Upper lobe of right lung (tissue), 1 donor: Measurements from ENCODE around the gene WEE2. TPM values are rescaled to one million over a fixed set of nuclear protein-coding genes. Genes with fewer than 3 reads are reported as not detected.

Experiments used
- ATAC-seq: fragments of 200-7000 bp; cut with Tn5 transposase; one replicate; pipeline ENCODE4 v1.9.1; 2020; ENCODE audit warnings: mild to moderate bottlenecking, moderate library complexity
- DNase-seq: peaks from one replicate; pipeline ENCODE4 v3.0.0-alpha.2; 2020
- H3K27ac ChIP-seq: fragments of 200-600 bp; one replicate; pipeline ENCODE4 v1.8.0; 2022
- H3K27me3 ChIP-seq: fragments of 200-600 bp; one replicate; pipeline ENCODE4 v1.8.0; 2022; ENCODE audit warnings: mild to moderate bottlenecking
- H3K36me3 ChIP-seq: fragments of 200-600 bp; one replicate; pipeline ENCODE4 v1.8.0; 2022
- H3K4me1 ChIP-seq: fragments of 200-600 bp; one replicate; pipeline ENCODE4 v1.8.0; 2022
- H3K4me3 ChIP-seq: fragments of 200-600 bp; one replicate; pipeline ENCODE4 v1.8.0; 2022; ENCODE audit warnings: mild to moderate bottlenecking
- H3K9me3 ChIP-seq: fragments of 200-600 bp; one replicate; pipeline ENCODE4 v1.8.0; 2022
- CTCF ChIP-seq: fragments of 200-600 bp; IDR thresholded peaks from one replicate; pipeline ENCODE4 v1.8.0; 2022; ENCODE audit warnings: antibody characterized with exemption
- intact Hi-C: fragments of 100-400 bp; cut with DNase I; formaldehyde crosslinking; loops from one replicate; pipeline ENCODE4 v1.11.0; 2022
- total RNA-seq: library from RNA; stranded (reverse); fragmentation: NEBNext Ultra II Directional; extraction: Animal tissue kit (Norgen Biotek cat#: 25700); gene quantifications from one replicate; pipeline ENCODE4 v1.2.1, GENCODE V29; 2021
- donor health status: DM: no; HTN: yes; CAD: no; lungs with severe emphysema.

Gene WEE2
- total RNA-seq, 1 donor from 2014 or later: not detected

- Histone ChIP-seq H3K4me1 (peaks cover 40% of the 10 kb centered on the region), H3K27ac (no peak overlapping the region)
- TF ChIP-seq CTCF: no peak
Observed at GRCh38 chr7:141698247-141699015, 9.7 kb upstream of the WEE2 start.

GRCh38 chr7:141699860-141700259 is 8.3 kb upstream of the WEE2 start:
- no peak for ATAC-seq
- Histone ChIP-seq H3K4me1 (peaks cover 40% of the 10 kb centered on the region), H3K4me3 (no peak overlapping the region), H3K36me3 (no peaks in the 10 kb centered on the region), H3K9me3 (no peaks in the 10 kb centered on the region), H3K27me3 (no peaks in the 10 kb centered on the region), H3K27ac (no peak overlapping the region)
- intact Hi-C loops: no loop called here
- TF ChIP-seq CTCF: no peak
- DNase-seq: no peak

More at GRCh38 chr7:141698247-141699015, 9.7 kb upstream of the WEE2 start:
- no peaks in the 10 kb centered on the region for H3K36me3 ChIP-seq
- DNase-seq (no peak), ATAC-seq (no peak)
- H3K4me3 ChIP-seq: no peak overlapping the region
- no peaks in the 10 kb centered on the region for H3K27me3 ChIP-seq
- H3K9me3 ChIP-seq: no peaks in the 10 kb centered on the region
- intact Hi-C loops: no loop called here

GRCh38 chr7:141700296-141700847 is 7.8 kb upstream of the WEE2 start:
- ATAC-seq: no peak
- Histone ChIP-seq H3K4me1 (peaks cover 40% of the 10 kb centered on the region), H3K27ac (peak overlapping the region; percentile 84)

GRCh38 chr7:141700848-141701371 is 7.2 kb upstream of the WEE2 start:
- H3K4me3 ChIP-seq: peak overlapping the region; percentile 73
- TF ChIP-seq CTCF: no peak
- intact Hi-C loops: no loop called here
- ATAC-seq: peak; percentile 11
- H3K4me1 ChIP-seq: peaks cover 35% of the 10 kb centered on the region
- H3K9me3 ChIP-seq: no peaks in the 10 kb centered on the region
- no peak for DNase-seq
- H3K36me3 ChIP-seq: no peaks in the 10 kb centered on the region
- no peaks in the 10 kb centered on the region for H3K27me3 ChIP-seq
- H3K27ac ChIP-seq: peak overlapping the region; percentile 84

More at GRCh38 chr7:141700296-141700847, 7.8 kb upstream of the WEE2 start:
- H3K27me3 ChIP-seq: no peaks in the 10 kb centered on the region
- no peak for TF ChIP-seq CTCF
- no peaks in the 10 kb centered on the region for H3K9me3 ChIP-seq
- H3K36me3 ChIP-seq: no peaks in the 10 kb centered on the region
- intact Hi-C loops: no loop called here
- peak overlapping the region; percentile 73 for H3K4me3 ChIP-seq
- DNase-seq: no peak

GRCh38 chr7:141701489-141702046 is 6.6 kb upstream of the WEE2 start:
- DNase-seq (peak; percentile 74), ATAC-seq (peak; percentile 79)
- Histone ChIP-seq H3K27me3 (no peaks in the 10 kb centered on the region), H3K4me1 (peaks cover 28% of the 10 kb centered on the region), H3K27ac (peak overlapping the region; percentile 84), H3K36me3 (no peaks in the 10 kb centered on the region), H3K4me3 (peak overlapping the region; percentile 73), H3K9me3 (no peaks in the 10 kb centered on the region)
- TF ChIP-seq CTCF: no peak
- intact Hi-C loops: no loop called here
